WTC11 (cell line): Measurements from ENCODE around the gene PIANP.

Source experiments
- ARID4B ChIP-seq: sonication (generic); formaldehyde crosslinking; IDR thresholded peaks from 2 replicates; pipeline ENCODE4 v1.8.0; 2023; ENCODE audit warnings: missing genetic modification reagents, mild to moderate bottlenecking, borderline replicate concordance
- ATF3 ChIP-seq: sonication (generic); formaldehyde crosslinking; conservative IDR thresholded peaks from 2 replicates; pipeline ENCODE4 v1.8.1; 2022; ENCODE audit warnings: mild to moderate bottlenecking, missing genetic modification reagents
- CTCF ChIP-seq: fragments of 200-600 bp; IDR thresholded peaks from 2 replicates; pipeline ENCODE4 v1.8.0; 2022; ENCODE audit warnings: antibody characterized with exemption
- FOXJ3 ChIP-seq: sonication (generic); formaldehyde crosslinking; IDR thresholded peaks from 2 replicates; pipeline ENCODE4 v1.9.0; 2021; ENCODE audit warnings: missing genetic modification reagents, mild to moderate bottlenecking, borderline replicate concordance
- GABPB1 ChIP-seq: sonication (generic); formaldehyde crosslinking; IDR thresholded peaks from 2 replicates; pipeline ENCODE4 v1.8.1; 2023; ENCODE audit warnings: mild to moderate bottlenecking, missing genetic modification reagents
- HMGXB4 ChIP-seq: sonication (generic); formaldehyde crosslinking; IDR thresholded peaks from 2 replicates; pipeline ENCODE4 v1.8.1; 2023; ENCODE audit warnings: mild to moderate bottlenecking, moderate library complexity, missing genetic modification reagents
- NR2C2 ChIP-seq: sonication (generic); formaldehyde crosslinking; IDR thresholded peaks from 2 replicates; pipeline ENCODE4 v1.8.0; 2022; ENCODE audit warnings: mild to moderate bottlenecking, missing genetic modification reagents
- RELA ChIP-seq: sonication (generic); formaldehyde crosslinking; IDR thresholded peaks from 2 replicates; pipeline ENCODE4 v1.8.1; 2022; ENCODE audit warnings: missing genetic modification reagents, mild to moderate bottlenecking, borderline replicate concordance
- SMAD4 ChIP-seq: sonication (generic); formaldehyde crosslinking; IDR thresholded peaks from 2 replicates; pipeline ENCODE4 v1.8.0; 2022; ENCODE audit warnings: mild to moderate bottlenecking, missing genetic modification reagents
- TP53 ChIP-seq: sonication (generic); formaldehyde crosslinking; IDR thresholded peaks from 2 replicates; pipeline ENCODE4 v1.8.1; 2023; ENCODE audit warnings: mild to moderate bottlenecking, missing genetic modification reagents
- ZBTB21 ChIP-seq: sonication (generic); formaldehyde crosslinking; IDR thresholded peaks from 2 replicates; pipeline ENCODE4 v1.8.1; 2023; ENCODE audit warnings: mild to moderate bottlenecking, missing genetic modification reagents, borderline replicate concordance
- TF ChIP-seq, protein P1 (sequence below): sonication (generic); formaldehyde crosslinking; IDR thresholded peaks from 2 replicates; pipeline ENCODE4 v1.8.1; 2023; ENCODE audit warnings: mild to moderate bottlenecking, missing genetic modification reagents

DNA sequence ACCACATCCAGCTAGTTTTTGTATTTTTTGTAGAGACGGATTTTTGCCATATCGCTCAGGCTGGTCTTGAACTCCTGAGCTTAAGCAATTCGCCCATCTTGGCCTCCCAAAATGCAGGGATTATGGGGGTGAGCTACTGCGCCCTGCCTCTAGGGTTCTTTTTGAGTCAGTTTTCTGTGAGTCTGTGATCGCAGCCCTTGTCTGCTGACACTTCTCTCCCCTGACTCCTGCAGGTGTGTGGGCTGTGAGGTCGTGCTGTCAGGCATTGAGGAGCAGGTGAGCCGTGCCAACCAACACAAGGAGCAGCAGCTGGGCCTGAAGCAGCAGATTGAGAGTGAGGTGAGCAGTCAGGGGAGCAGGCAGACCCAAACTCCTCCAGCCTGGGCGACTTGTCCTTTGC lies 29.6 kb upstream of the PIANP start:
- TF ChIP-seq FOXJ3 (CRISPR knock-in tag) (no peak), CTCF (no peak), ATF3 (CRISPR knock-in tag) (no peak), ARID4B (CRISPR knock-in tag) (no peak), NR2C2 (no peak), GABPB1 (no peak), SMAD4 (CRISPR knock-in tag) (no peak), ZBTB21 (CRISPR knock-in tag) (no peak), TP53 (no peak), HMGXB4 (CRISPR knock-in tag) (no peak), RELA (CRISPR knock-in tag) (no peak)
- TF ChIP-seq, protein P1, sequence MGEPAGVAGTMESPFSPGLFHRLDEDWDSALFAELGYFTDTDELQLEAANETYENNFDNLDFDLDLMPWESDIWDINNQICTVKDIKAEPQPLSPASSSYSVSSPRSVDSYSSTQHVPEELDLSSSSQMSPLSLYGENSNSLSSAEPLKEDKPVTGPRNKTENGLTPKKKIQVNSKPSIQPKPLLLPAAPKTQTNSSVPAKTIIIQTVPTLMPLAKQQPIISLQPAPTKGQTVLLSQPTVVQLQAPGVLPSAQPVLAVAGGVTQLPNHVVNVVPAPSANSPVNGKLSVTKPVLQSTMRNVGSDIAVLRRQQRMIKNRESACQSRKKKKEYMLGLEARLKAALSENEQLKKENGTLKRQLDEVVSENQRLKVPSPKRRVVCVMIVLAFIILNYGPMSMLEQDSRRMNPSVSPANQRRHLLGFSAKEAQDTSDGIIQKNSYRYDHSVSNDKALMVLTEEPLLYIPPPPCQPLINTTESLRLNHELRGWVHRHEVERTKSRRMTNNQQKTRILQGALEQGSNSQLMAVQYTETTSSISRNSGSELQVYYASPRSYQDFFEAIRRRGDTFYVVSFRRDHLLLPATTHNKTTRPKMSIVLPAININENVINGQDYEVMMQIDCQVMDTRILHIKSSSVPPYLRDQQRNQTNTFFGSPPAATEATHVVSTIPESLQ (CRISPR knock-in tag) = no peak
